ENCODE data around the gene XYLT1. TPM values are rescaled to one million over a fixed set of nuclear protein-coding genes. Genes with fewer than 3 reads are reported as not detected.

Gene XYLT1
- total RNA-seq, 1 experiment from 2014 or later, result 12.5 TPM

- no peak overlapping the region for H3K4me3 Mint-ChIP-seq (ENCODE audit: unreplicated experiment)
- no peaks in the 10 kb centered on the region for H3K36me3 Mint-ChIP-seq (ENCODE audit: insufficient read depth, unreplicated experiment)
- H3K9me3 Mint-ChIP-seq (ENCODE audit: unreplicated experiment), result no peaks in the 10 kb centered on the region
- DNase-seq, result no peak
- intact Hi-C loops (cut with micrococcal nuclease; ENCODE audit: unreplicated experiment), result no loop called here
- H3K27ac Mint-ChIP-seq (ENCODE audit: unreplicated experiment), result no peak overlapping the region
- BruUV-seq (replicated peaks), result no TSS peak
- H3K27me3 ChIP-seq (replicated peaks; ENCODE audit: control insufficient read depth, insufficient read depth, low read length), result no peaks in the 10 kb centered on the region
- H3K4me1 ChIP-seq, result no peaks in the 10 kb centered on the region
- no peak for TF ChIP-seq CTCF (IDR thresholded peaks at IDR 0.05; ENCODE audit: insufficient read depth in 1 of 2, low read depth in 1 of 2, low read length in 1 of 2, severe bottlenecking in 1 of 2, unreplicated experiment in 1 of 2)
- CTCF ChIA-PET, result no interaction called here
- no peaks in the 10 kb centered on the region for H3K9me3 ChIP-seq
- no peaks in the 10 kb centered on the region for H3K36me3 ChIP-seq (ENCODE audit: control insufficient read depth, insufficient read depth, low read length)
- H3K4me3 ChIP-seq (ENCODE audit: low read depth, low read length), result no peak overlapping the region
- no peaks in the 10 kb centered on the region for H3K4me1 Mint-ChIP-seq (ENCODE audit: low read depth, unreplicated experiment)
- POLR2A ChIA-PET, result no interaction called here
- no peaks in the 10 kb centered on the region for H3K27me3 Mint-ChIP-seq (ENCODE audit: insufficient read depth, unreplicated experiment)
Observed at GRCh38 chr16:17184026-17184425, 286.7 kb downstream of the XYLT1 start.

GRCh38 chr16:17177959-17178905, 292.5 kb downstream of the XYLT1 start:
- Histone ChIP-seq H3K4me1 (no peaks in the 10 kb centered on the region; the same call in 1 of the 2 replicates), H3K4me3 (ENCODE audit: low read depth, low read length) (no peak overlapping the region), H3K36me3 (ENCODE audit: control insufficient read depth, insufficient read depth, low read length) (no peaks in the 10 kb centered on the region), H3K9me3 (no peaks in the 10 kb centered on the region), H3K27me3 (replicated peaks; ENCODE audit: control insufficient read depth, insufficient read depth, low read length) (no peaks in the 10 kb centered on the region; the same call in 1 of the 2 replicates)
- POLR2A ChIA-PET, result no interaction called here
- Mint-ChIP-seq H3K27me3 (ENCODE audit: insufficient read depth, unreplicated experiment) (no peaks in the 10 kb centered on the region), H3K36me3 (ENCODE audit: insufficient read depth, unreplicated experiment) (no peaks in the 10 kb centered on the region), H3K9me3 (ENCODE audit: unreplicated experiment) (no peaks in the 10 kb centered on the region), H3K4me1 (ENCODE audit: low read depth, unreplicated experiment) (no peaks in the 10 kb centered on the region), H3K4me3 (ENCODE audit: unreplicated experiment) (no peak overlapping the region), H3K27ac (ENCODE audit: unreplicated experiment) (no peak overlapping the region)
- intact Hi-C loops (cut with micrococcal nuclease; ENCODE audit: unreplicated experiment), result no loop called here
- TF ChIP-seq CTCF (IDR thresholded peaks at IDR 0.05; ENCODE audit: insufficient read depth in 1 of 2, low read depth in 1 of 2, low read length in 1 of 2, severe bottlenecking in 1 of 2, unreplicated experiment in 1 of 2), result no peak
- no TSS peak for BruUV-seq (replicated peaks)
- CTCF ChIA-PET, result no interaction called here
- DNase-seq, result no peak

GRCh38 chr16:17177242-17177958, 293.4 kb downstream of the XYLT1 start:
- intact Hi-C loops (cut with micrococcal nuclease; ENCODE audit: unreplicated experiment), result no loop called here
- Histone ChIP-seq H3K4me1 (no peaks in the 10 kb centered on the region; the same call in 1 of the 2 replicates), H3K9me3 (no peaks in the 10 kb centered on the region), H3K36me3 (ENCODE audit: control insufficient read depth, insufficient read depth, low read length) (no peaks in the 10 kb centered on the region), H3K27me3 (replicated peaks; ENCODE audit: control insufficient read depth, insufficient read depth, low read length) (no peaks in the 10 kb centered on the region; the same call in 1 of the 2 replicates), H3K4me3 (ENCODE audit: low read depth, low read length) (no peak overlapping the region)
- H3K27ac Mint-ChIP-seq (ENCODE audit: unreplicated experiment), result no peak overlapping the region
- BruUV-seq (replicated peaks), result no TSS peak
- H3K27me3 Mint-ChIP-seq (ENCODE audit: insufficient read depth, unreplicated experiment), result no peaks in the 10 kb centered on the region
- no peaks in the 10 kb centered on the region for H3K4me1 Mint-ChIP-seq (ENCODE audit: low read depth, unreplicated experiment)
- ChIA-PET POLR2A (no interaction called here), CTCF (no interaction called here)
- DNase-seq, result no peak
- TF ChIP-seq CTCF (IDR thresholded peaks at IDR 0.05; ENCODE audit: insufficient read depth in 1 of 2, low read depth in 1 of 2, low read length in 1 of 2, severe bottlenecking in 1 of 2, unreplicated experiment in 1 of 2), result no peak
- H3K4me3 Mint-ChIP-seq (ENCODE audit: unreplicated experiment), result no peak overlapping the region
- no peaks in the 10 kb centered on the region for H3K36me3 Mint-ChIP-seq (ENCODE audit: insufficient read depth, unreplicated experiment)
- no peaks in the 10 kb centered on the region for H3K9me3 Mint-ChIP-seq (ENCODE audit: unreplicated experiment)
